K562 (cell line): ENCODE results near the gene DEDD.

Experiments used
- CREB1 ChIP-seq, 2 experiments: sonication (generic) in 1 of 2; formaldehyde crosslinking in 1 of 2; IDR thresholded peaks; 2 replicates each; pipeline versions ENCODE4 v1.6.1 to v1.8.0; 2012 to 2022; ENCODE audit warnings: inconsistent platforms in 1 of 2, mild to moderate bottlenecking in 1 of 2, missing genetic modification reagents in 1 of 2, moderate library complexity in 1 of 2
- EP400 ChIP-seq: fragments of 450-650 bp; IDR thresholded peaks from 2 replicates; pipeline ENCODE4 v1.6.1; 2017; ENCODE audit warnings: antibody characterized with exemption, mild to moderate bottlenecking, moderate library complexity
- GTF3C2 ChIP-seq: IDR thresholded peaks from 3 replicates; pipeline ENCODE4 v1.6.1; 2011; ENCODE audit warnings: borderline replicate concordance, mild to moderate bottlenecking, moderate library complexity; ENCODE audit not compliant: insufficient read length; ENCODE audit errors: extremely low read depth
- HOXB6 ChIP-seq: fragments of 250-450 bp; sonication (Bioruptor Pico); IDR thresholded peaks from 2 replicates; pipeline ENCODE4 v1.5.1; 2022; ENCODE audit warnings: mild to moderate bottlenecking, borderline replicate concordance
- KDM1A ChIP-seq, 2 experiments: fragments of 450-650 bp; IDR thresholded peaks; 2 replicates each; pipeline ENCODE4 v1.6.1; 2016; ENCODE audit warnings: mild to moderate bottlenecking in 2 of 2
- KDM4B ChIP-seq, 2 experiments: fragments of 450-650 bp in 1 of 2; sonication (generic) in 1 of 2; IDR thresholded peaks; 2 replicates each; pipeline ENCODE4 v1.6.1; 2016 to 2017; ENCODE audit warnings: borderline replicate concordance in 2 of 2, antibody characterized with exemption in 1 of 2, low read depth in 1 of 2, mild to moderate bottlenecking in 1 of 2
- MTF1 ChIP-seq: fragments of 250-450 bp; sonication (Bioruptor Pico); IDR thresholded peaks from 2 replicates; pipeline ENCODE4 v1.9.0; 2021; ENCODE audit warnings: moderate library complexity, mild to moderate bottlenecking, inconsistent platforms, borderline replicate concordance
- POLR2A ChIP-seq: fragments of 450-650 bp; conservative IDR thresholded peaks from 2 replicates; pipeline ENCODE4 v1.6.1; 2016
- RHOXF2B ChIP-seq: fragments of 250-450 bp; sonication (Bioruptor Pico); conservative IDR thresholded peaks from 2 replicates; pipeline ENCODE4 v1.5.1; 2021
- SIN3A ChIP-seq, 2 experiments: fragments of 150-350 bp in 1 of 2; IDR thresholded peaks; 2 replicates each; pipeline ENCODE4 v1.6.1; 2011 to 2016; ENCODE audit warnings: borderline replicate concordance in 2 of 2, low read depth in 2 of 2, low read length in 2 of 2, mild to moderate bottlenecking in 2 of 2, moderate library complexity in 2 of 2; ENCODE audit not compliant: control insufficient read depth in 1 of 2
- U2AF1 ChIP-seq: fragments of 200-400 bp; formaldehyde crosslinking; optimal IDR thresholded peaks from 2 replicates; pipeline ENCODE3; 2017; ENCODE audit warnings: mild to moderate bottlenecking, low read depth, low read length, moderate library complexity
- ZZZ3 ChIP-seq: fragments of 450-650 bp; IDR thresholded peaks from 2 replicates; pipeline ENCODE4 v1.6.1; 2016; ENCODE audit warnings: antibody characterized with exemption, mild to moderate bottlenecking, moderate library complexity

- TF ChIP-seq HOXB6 = no peak
- TF ChIP-seq KDM4B (IDR thresholded peaks at IDR 0.05; ENCODE audit: borderline replicate concordance in 2 of 2, low read depth in 1 of 2) = no peak
- no peak for TF ChIP-seq EP400
- no peak for TF ChIP-seq U2AF1
- TF ChIP-seq CREB1 (IDR thresholded peaks at IDR 0.05) = no peak
- no peak for TF ChIP-seq CREB1 (CRISPR knock-in tag; IDR thresholded peaks at IDR 0.05)
- no peak for TF ChIP-seq MTF1 (CRISPR knock-in tag)
- no peak for TF ChIP-seq SIN3A (IDR thresholded peaks at IDR 0.05; ENCODE audit: borderline replicate concordance in 2 of 2, control insufficient read depth in 1 of 2, low read depth in 2 of 2, low read length in 2 of 2)
- no peak for TF ChIP-seq GTF3C2
- no peak for TF ChIP-seq KDM1A (IDR thresholded peaks at IDR 0.05)
- TF ChIP-seq RHOXF2B = no peak
- TF ChIP-seq ZZZ3 = no peak
- no peak for TF ChIP-seq POLR2A
Measured at GRCh38 chr1:161090617-161091016, 41.9 kb downstream of the DEDD start.
